Tibial nerve (tissue), 4 donors: ENCODE data around the gene GATAD1. TPM values are rescaled to one million over a fixed set of nuclear protein-coding genes. Genes with fewer than 3 reads are reported as not detected.
"Not testable (repeated sequence)": the region's sequence is repeated elsewhere in the genome, so short reads cannot be mapped to it uniquely, and the experiment has no call there.

ENCODE experiments used
- DNase-seq, 2 donors: peaks; one replicate each; pipeline ENCODE4 v3.0.0-alpha.2; 2019; ENCODE audit warnings: low spot score in 2 of 2
- H3K27ac ChIP-seq, 4 donors: fragments of 200-600 bp; sonication (generic) in 3 of 4; one replicate each; pipeline ENCODE4 v1.5.1; 2017 to 2019; ENCODE audit warnings: mild to moderate bottlenecking in 1 of 4
- H3K27me3 ChIP-seq, 2 donors: fragments of 200-600 bp; sonication (generic) in 1 of 2; one replicate each; pipeline versions ENCODE4 v1.5.1 to v1.6.0; 2017 to 2019
- H3K36me3 ChIP-seq, 3 donors: fragments of 200-600 bp; sonication (generic); one replicate each; pipeline ENCODE4 v1.5.1; 2018 to 2019
- H3K4me1 ChIP-seq, 4 donors: fragments of 200-600 bp; sonication (generic) in 3 of 4; one replicate each; pipeline ENCODE4 v1.5.1; 2017 to 2019
- H3K4me3 ChIP-seq, 4 donors: fragments of 200-600 bp; sonication (generic) in 3 of 4; one replicate each; pipeline ENCODE4 v1.5.1; 2017 to 2019; ENCODE audit warnings: mild to moderate bottlenecking in 1 of 4, moderate library complexity in 1 of 4
- H3K9me3 ChIP-seq, 4 donors: fragments of 200-600 bp; sonication (generic) in 3 of 4; one replicate each; pipeline ENCODE4 v1.5.1; 2017 to 2019
- EP300 ChIP-seq, 2 donors: sonication (generic); formaldehyde crosslinking; IDR thresholded peaks; one replicate each; pipeline ENCODE4 v1.6.1; 2017; ENCODE audit warnings: antibody characterized with exemption in 2 of 2, mild to moderate bottlenecking in 1 of 2
- POLR2A ChIP-seq, 2 donors: fragments of 450-650 bp; IDR thresholded peaks; one replicate each; pipeline ENCODE4 v1.6.1; 2017; ENCODE audit warnings: antibody characterized with exemption in 2 of 2, mild to moderate bottlenecking in 2 of 2, moderate library complexity in 2 of 2
- WGBS, 2 donors: methylation state at CpG; one replicate each; pipeline ENCODE4 v1.1.5; 2018; 5-methylcytosine and 5-hydroxymethylcytosine counted together
- total RNA-seq, 4 donors: library from RNA; depleted of rRNA; stranded (reverse); fragments of >200 nt; gene quantifications; one replicate each; pipeline ENCODE4 v1.1.0, GENCODE V29; 2016
- TF ChIP-seq, protein P1 (sequence below), 5 experiments: fragments of 200-600 bp in 3 of 5; fragments of 450-650 bp in 2 of 5; sonication (generic) in 3 of 5; IDR thresholded peaks; one replicate each; pipeline ENCODE4 v1.5.1; 2016 to 2019; ENCODE audit warnings: antibody characterized with exemption in 5 of 5, mild to moderate bottlenecking in 3 of 5, moderate library complexity in 2 of 5

The GATAD1 gene
- total RNA-seq, 4 donors from 2014 or later: 46.8 to 91.2 (median 55.9) TPM

DNA sequence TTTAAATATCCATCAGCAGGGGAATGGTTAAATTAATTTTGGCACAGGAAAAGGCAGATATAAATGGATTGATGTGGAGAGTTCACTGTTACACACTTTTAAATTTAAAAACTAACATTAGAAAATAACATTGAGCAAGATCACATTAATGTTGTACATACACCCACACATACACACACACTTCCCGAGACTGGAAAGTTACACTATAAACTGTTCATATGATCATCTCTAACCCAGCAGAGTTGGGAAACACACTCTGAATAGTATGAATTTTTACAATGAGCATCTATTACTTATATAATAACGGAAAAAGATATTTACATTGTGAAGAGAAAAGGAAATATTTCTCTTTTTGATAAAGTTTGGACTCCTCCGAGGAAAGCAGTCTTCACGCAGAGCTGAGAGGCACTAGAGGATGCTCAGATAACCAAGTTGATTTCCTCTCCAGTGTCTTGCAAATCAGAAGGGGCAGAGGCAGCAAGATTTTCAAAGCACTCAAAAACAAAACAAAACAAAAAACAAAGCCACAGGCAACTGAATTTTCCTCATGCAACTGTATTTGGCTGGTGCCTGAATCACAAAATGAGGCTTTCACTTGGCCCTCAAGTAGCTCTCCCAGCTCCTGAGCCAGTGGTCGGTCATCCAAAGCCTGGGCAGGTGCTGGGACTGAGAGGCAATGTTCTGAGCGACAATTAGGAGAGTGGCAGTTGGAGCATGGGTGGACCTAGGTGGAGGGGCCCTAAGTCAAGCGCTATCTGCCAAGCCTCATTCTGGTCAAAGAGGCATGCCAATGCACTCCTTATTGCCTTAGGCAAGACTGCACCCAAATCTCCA is 10.5 kb upstream of the GATAD1 start:
- H3K9me3 ChIP-seq: no peaks in the 10 kb centered on the region
- no peaks in the 10 kb centered on the region for H3K36me3 ChIP-seq
- no peak for DNase-seq
- H3K4me1 ChIP-seq: no peaks in the 10 kb centered on the region
- WGBS, 2 donors: 61 to 63% methylated on average over 7 of the region's 7 CpGs
- TF ChIP-seq, protein P1, sequence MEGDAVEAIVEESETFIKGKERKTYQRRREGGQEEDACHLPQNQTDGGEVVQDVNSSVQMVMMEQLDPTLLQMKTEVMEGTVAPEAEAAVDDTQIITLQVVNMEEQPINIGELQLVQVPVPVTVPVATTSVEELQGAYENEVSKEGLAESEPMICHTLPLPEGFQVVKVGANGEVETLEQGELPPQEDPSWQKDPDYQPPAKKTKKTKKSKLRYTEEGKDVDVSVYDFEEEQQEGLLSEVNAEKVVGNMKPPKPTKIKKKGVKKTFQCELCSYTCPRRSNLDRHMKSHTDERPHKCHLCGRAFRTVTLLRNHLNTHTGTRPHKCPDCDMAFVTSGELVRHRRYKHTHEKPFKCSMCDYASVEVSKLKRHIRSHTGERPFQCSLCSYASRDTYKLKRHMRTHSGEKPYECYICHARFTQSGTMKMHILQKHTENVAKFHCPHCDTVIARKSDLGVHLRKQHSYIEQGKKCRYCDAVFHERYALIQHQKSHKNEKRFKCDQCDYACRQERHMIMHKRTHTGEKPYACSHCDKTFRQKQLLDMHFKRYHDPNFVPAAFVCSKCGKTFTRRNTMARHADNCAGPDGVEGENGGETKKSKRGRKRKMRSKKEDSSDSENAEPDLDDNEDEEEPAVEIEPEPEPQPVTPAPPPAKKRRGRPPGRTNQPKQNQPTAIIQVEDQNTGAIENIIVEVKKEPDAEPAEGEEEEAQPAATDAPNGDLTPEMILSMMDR (IDR thresholded peaks at IDR 0.05): no peak
- no peak for TF ChIP-seq EP300 (IDR thresholded peaks at IDR 0.05)
- no peak for TF ChIP-seq POLR2A (IDR thresholded peaks at IDR 0.05)
- H3K27ac ChIP-seq: no peak overlapping the region
- no peaks in the 10 kb centered on the region for H3K27me3 ChIP-seq
- H3K4me3 ChIP-seq: no peak overlapping the region

DNA sequence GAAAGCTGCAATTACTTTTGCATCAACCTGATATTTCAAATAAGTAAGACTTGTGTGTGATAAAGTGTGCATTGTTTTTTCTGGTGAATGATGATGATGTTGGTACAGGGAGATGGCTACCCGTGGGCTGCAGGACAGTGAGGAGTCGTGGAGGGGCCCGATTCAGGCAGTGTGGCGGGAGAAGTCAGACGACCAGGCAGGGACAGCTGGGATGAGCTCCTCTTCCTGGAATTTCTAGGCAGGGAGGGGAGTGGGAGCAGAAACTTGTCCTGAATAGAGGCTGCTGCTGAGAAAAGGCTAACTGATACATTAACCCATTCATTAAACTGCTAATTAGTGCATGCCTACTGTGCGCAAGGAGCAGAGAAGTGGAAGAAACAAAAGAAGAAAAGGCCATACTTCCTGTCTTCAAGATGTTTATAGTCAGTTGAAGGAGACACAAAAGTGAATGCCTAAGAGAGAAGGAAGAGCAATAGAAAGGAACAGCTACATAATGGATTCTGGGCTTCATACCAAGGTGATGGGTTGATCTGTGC is 9.3 kb upstream of the GATAD1 start:
- TF ChIP-seq POLR2A (IDR thresholded peaks at IDR 0.05) (no peak), EP300 (IDR thresholded peaks at IDR 0.05) (no peak)
- TF ChIP-seq, protein P1 (IDR thresholded peaks at IDR 0.05): no peak
- H3K27me3 ChIP-seq: no peaks in the 10 kb centered on the region
- WGBS, 2 donors: 63 to 65% methylated on average over 6 of the region's 6 CpGs

DNA sequence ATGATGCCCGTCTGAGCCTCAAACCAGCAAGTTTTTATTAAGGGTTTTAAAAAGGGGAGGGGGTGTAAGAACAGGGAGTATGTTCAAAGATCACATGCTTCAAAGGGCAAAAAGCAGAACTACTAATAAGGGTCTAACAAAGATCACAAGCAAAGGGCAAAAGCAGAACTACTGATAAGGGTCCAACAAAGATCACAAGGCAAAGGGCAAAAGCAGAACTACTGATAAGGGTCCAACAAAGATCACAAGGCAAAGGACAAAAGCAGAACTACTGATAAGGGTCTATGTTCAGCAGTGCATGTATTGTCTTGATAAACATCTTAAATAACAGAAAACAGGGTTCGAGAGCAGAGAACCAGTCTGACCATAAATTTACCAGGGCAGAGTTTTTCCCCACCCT is 4.6 kb upstream of the GATAD1 start:
- H3K27ac ChIP-seq, H3K4me3 ChIP-seq, H3K9me3 ChIP-seq, H3K4me1 ChIP-seq, DNase-seq, H3K36me3 ChIP-seq, H3K27me3 ChIP-seq: not testable (repeated sequence)
- 76 to 79% methylated on average over 2 of the region's 2 CpGs for WGBS, 2 donors

More for the DNA sequence above, 9.3 kb upstream of the GATAD1 start:
- Histone ChIP-seq H3K4me3 (no peak overlapping the region), H3K9me3 (no peaks in the 10 kb centered on the region), H3K36me3 (no peaks in the 10 kb centered on the region), H3K4me1 (no peaks in the 10 kb centered on the region), H3K27ac (no peak overlapping the region)
- no peak for DNase-seq

DNA sequence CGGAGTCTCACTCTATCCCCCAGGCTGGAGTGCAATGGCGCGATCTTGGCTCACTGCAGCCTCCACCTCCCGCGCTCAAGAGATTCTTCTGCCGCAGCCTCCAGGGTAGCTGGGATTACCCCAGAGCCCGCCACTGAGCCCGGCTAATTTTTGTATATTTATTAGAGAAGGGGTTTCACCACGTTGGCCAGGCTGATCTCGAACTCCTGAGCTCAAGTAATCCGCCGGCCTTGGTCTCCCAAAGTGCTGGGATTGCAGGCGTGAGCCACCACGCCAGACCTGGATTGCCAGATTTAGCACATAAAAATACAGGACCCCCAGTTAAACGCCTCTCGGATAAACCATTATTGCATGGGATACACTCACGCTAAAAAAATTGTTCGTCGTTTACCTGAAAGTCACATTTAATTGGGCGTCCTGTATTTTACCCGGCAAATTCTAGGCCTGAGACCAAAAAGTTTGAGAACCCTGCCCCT is 375 bp upstream of the GATAD1 start:
- TF ChIP-seq, protein P1 (IDR thresholded peaks at IDR 0.05): peak in 1 of 5 experiments; percentile 92
- TF ChIP-seq EP300 (IDR thresholded peaks at IDR 0.05) (no peak), POLR2A (IDR thresholded peaks at IDR 0.05) (no peak)
- no peak for DNase-seq
- Histone ChIP-seq H3K4me3 (peak overlapping the region in 3 of 4 donors; percentile 85 to 100 (median 94)), H3K4me1 (peaks cover 0 to 14% (median 7%) of the 10 kb centered on the region in 4 donors), H3K9me3 (no peaks in the 10 kb centered on the region), H3K27ac (peak overlapping the region in 3 of 4 donors; percentile 94 to 96 (median 95)), H3K27me3 (no peaks in the 10 kb centered on the region), H3K36me3 (peaks cover 0 to 25% (median 0%) of the 10 kb centered on the region in 3 donors)
- WGBS, 2 donors: 56 to 58% methylated on average over 21 of the region's 21 CpGs

DNA sequence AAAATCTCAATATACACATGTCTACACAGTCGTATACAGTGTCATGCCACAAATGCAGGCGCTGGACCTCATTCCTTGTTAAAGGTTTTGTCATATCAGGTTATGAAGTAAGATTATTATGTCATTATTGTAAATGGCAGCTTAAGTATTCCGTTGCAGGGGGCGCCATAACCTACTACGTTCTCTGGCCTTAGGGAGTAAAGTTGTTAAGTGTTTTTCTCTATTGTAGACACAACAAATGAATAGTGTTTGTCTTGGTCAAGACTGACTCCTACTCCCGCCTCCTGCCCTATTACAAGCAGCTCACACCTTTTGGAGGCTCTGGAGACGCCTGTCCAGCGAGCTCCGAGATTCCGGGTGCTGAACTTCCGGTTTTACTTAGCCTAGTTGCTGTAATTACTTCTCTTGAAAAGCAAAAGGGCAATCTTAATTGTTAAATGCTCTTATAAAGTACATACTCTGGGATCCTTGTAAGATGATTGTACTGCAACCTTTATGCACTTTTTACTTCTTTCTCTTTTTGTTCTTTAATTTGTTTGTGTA is 994 bp downstream of the GATAD1 start:
- peak overlapping the region; percentile 85 to 100 (median 94) for H3K4me3 ChIP-seq
- H3K36me3 ChIP-seq: peaks cover 0 to 38% (median 2%) of the 10 kb centered on the region in 3 donors
- TF ChIP-seq POLR2A (IDR thresholded peaks at IDR 0.05): no peak
- peak in 1 of 2 donors; percentile 37 for TF ChIP-seq EP300 (IDR thresholded peaks at IDR 0.05)
- TF ChIP-seq, protein P1 (IDR thresholded peaks at IDR 0.05): peak in 4 of 5 experiments; percentile 23 to 33 (median 26)
- H3K27me3 ChIP-seq: no peaks in the 10 kb centered on the region
- H3K9me3 ChIP-seq: no peaks in the 10 kb centered on the region
- H3K4me1 ChIP-seq: peaks cover 0 to 14% (median 7%) of the 10 kb centered on the region in 4 donors
- H3K27ac ChIP-seq: peak overlapping the region; percentile 94 to 96 (median 95)
- 1% methylated on average over 11 of the region's 11 CpGs for WGBS, 2 donors
- peak; percentile 26 to 70 for DNase-seq
